ENCODE measurements around the gene PIMREG.

PIMREG gene

DNA sequence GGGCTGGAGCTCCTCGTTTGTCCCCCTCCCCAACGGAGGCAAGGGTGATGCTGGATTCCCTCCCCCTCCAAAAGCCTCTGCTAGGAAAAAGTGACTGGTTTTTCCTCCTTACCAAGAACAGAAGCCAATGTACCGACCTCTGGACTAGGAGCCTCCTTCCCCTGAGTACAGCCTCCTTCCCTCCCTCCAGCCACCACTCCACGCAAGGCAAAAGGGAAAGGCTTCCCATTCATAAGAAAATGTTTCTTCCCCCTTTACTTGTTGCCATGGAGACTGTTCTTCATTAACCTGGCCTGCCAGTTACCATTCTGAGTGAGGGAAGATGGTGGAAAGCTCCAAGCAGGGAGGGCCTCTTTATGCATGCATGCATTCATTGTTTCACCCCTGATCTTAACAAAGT is 4.3 kb upstream of the PIMREG start:
- DNase-seq: no peak

DNA sequence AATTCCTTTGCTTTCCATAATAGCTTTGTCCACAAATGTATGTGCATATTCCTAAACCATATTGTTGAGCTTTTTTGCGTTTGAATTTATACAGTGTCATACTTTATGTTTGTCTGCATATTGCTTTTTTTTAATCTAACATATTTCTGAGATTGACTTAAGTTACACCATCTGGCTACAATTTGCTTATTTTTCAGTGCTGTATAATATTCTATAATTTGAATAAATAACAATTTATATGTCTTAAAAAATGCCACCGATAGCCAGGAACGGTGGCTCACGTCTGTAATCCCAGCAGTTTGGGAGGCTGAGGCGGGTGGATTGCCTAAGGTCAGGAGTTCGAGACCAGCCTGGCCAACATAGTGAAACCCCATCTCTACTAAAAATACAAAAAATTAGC is 1.5 kb upstream of the PIMREG start:
- DNase-seq: no peak

DNA sequence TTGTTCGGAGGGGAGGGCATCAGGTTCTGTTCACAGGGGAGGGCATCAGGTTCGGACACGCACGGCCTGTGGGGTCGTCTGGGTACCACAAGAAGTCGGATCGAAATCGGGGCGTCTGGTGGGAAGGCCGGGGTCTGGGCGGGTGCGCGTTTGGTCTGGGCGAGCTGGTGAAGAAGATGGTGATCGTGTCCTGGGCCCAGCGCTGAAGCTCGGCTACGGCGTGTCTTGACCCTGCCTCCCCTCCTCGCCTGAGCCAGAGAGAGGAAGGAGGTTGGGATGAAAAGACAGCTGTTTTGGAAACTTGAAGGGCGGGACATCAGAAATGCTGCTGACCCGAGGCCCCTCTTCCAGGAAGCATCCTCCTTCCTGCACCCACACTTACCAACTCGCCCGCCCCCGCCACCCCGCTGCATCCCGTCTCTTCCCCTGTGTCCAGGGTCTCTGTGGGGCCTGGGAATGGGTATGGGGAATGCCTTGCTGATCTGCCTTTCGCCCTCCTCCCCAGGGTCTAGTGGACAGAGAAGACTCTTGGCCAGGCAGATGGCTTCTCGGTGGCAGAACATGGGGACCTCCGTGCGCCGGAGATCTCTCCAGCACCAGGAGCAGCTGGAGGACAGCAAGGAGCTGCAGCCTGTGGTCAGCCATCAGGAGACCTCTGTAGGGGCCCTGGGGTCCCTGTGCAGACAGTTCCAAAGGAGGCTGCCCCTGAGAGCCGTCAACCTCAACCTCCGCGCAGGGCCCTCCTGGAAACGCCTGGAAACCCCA is 498 bp downstream of the PIMREG start:
- DNase-seq: no peak

DNA sequence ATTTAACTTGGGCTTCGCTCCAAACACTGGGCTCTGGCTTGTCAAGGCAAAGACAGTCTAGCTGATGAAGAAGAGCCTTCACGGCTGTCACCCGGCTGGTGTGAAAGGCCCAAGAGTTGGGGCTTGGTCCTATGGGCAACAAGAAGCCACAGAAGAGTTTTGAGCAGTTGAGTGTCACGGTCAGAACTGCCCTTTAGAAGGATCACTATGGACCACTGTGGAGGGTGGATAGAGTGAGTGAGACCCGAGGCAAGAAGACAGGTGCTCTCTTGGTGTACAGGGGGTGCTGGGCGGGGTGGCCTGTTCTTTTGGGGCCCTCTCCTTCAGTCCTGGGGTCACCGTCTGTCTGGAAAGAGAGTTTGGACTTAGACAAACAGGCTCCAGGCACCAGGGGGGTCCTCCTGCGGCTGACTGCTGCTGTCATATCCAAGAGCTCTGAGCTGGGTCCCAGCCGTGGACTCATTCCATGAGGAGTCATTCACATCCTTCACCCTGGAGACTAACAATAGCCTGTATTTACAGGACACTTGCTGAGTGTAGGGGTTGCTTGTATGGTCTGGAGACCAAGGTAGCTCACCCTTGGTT is 2.4 kb downstream of the PIMREG start:
- no peak for DNase-seq

DNA sequence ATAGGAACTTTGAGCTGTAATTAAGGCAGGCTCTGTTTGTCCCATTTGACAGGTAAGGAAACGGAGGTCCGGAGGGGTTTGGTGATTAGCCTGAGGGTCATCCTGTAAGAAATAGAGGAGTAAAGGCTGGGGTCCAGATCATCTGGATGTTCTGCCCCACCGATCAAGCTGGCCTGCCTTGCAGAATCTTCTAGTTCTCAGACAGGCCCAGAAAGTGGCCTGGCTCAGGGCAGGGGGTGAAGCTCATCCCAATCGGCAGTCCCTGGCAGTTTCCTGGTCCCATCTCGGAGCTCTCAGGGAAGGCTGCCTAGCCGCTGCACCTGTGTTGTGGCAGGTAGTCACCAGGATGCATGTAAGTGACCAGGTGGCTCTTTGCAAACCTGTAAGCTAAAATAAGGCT is 4.2 kb downstream of the PIMREG start:
- no peak for DNase-seq

DNA sequence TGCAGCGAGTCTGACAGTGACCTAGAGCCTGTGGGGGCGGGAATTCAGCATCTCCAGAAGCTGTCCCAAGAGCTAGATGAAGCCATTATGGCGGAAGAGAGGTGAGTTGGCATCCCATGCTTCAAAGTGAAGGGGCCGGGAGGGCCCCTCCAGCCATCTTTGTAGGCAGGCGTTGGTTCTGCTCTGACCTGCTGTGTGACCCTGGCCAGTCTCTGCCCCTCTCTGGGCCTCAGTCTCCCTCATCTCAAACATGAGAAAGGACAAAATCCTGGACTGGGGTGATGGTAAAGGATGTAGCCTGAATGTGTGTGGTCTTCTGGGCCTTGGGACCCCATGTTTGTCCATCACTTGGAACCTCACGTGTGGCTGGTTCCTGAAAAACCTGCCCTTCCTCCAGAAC is 5.1 kb downstream of the PIMREG start:
- no peak for DNase-seq

DNA sequence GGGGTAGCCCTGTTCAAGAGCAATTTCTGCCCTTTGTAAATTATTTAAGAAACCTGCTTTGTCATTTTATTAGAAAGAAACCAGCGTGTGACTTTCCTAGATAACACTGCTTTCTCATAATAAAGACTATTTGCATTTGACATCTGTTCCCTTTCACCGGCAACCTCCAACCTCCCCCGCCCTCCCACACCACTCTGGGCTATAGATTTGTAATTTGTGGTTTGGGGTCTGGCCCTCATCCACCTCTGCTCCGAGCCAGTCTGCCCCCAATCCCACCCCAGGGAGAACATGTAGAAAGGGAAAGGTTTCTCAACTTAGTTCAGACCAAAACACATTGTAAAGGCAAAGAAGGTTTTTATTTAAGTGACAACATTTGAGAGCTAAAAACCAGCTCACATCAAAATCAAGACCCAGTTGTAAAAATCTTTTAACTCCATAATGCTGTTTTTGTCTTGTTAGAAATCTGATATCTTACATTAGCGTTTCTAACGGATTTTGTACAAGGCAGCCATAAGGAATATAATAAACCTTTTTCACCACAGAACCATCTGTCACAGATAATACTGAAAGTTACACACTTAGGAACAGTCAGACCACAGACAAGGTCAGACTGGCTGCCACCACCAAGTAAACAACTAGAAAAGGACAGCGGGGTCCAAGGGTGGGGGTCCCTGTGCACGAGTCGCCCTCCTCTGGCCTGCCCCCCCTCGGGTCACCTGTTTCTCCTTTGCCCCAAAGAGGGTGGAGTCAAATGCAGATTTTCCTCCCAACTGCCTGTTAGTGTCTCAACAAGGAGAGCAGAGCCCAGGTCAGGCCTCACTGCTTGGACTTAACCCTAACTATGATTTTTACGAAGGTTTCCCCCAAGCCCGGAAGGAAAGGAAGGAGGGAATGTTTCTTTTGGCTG is 6.9 kb downstream of the PIMREG start:
- no peak for DNase-seq

DNA sequence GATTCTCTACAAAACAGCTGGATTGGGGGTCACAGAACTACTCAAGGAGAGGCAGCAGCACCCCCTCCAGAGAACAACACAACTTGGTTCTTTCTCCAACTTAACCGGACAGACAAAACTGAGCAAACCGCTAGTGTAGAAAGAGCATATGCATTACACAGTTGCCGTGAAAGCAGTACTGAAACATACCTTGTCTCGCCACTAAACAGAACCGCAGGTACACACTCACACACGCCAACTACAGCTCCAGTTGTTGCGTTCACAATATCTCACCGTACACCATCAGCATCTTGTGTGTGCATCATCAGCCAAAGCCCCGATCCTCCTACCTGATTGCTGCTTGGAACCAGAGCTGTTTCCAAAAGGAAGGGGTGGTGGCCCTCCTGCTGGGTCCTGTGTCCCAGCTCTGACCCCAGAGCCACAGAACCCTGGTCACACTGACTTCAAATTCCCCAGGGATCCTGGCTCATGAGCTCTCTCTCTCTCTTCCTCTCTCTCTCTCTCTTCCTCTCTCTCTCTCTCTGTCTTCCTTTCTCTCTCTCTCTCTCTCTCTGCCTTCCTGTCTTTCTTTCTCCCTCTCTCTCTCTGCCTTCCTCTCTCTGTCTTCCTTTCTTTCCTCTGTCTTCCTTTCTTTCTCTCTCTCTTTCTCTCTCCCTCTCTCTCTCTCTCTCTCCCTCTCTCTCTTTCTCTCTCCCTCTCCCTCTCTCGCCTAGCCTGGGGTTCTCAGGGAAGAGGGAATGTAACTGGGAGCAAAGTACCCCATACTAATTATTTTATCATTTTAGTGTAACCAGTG is 8.4 kb downstream of the PIMREG start:
- no peak for DNase-seq

DNA sequence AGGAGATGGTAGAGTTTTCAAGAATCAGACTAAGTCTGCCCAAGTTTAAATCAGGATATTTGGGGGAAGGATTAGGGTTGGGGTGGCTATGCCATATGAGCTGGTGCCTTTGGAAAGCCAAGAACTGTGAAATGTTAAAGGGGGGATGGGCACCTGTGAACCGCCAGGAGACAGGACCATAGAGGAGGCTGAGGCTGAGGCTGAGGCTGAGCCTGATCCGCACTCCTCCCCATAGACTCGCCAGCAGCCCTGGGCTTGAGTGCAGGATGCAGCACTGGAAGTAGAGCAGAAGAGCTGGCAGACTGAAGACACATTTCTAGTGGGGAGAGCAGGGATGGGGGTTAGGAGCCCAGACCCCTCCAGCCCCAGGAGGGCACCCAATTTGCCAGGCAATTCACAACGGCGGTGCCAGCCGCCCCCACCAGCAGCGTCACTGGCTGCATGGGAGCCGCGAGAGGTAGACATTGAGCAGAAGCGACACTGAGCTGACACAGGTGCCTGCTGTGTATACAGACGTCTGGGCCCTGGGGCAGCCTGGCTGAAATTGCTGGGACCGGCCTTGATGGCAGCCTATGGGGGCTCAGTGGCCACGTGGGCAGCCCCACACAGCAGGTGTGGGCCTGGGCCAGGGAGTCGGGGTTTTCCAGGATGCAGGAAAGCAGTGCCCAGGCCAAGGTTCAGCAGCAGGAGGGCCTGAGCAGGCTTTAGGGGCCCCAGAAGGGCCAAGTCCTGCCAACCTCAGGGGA is 9.2 kb downstream of the PIMREG start:
- no peak for DNase-seq

DNA sequence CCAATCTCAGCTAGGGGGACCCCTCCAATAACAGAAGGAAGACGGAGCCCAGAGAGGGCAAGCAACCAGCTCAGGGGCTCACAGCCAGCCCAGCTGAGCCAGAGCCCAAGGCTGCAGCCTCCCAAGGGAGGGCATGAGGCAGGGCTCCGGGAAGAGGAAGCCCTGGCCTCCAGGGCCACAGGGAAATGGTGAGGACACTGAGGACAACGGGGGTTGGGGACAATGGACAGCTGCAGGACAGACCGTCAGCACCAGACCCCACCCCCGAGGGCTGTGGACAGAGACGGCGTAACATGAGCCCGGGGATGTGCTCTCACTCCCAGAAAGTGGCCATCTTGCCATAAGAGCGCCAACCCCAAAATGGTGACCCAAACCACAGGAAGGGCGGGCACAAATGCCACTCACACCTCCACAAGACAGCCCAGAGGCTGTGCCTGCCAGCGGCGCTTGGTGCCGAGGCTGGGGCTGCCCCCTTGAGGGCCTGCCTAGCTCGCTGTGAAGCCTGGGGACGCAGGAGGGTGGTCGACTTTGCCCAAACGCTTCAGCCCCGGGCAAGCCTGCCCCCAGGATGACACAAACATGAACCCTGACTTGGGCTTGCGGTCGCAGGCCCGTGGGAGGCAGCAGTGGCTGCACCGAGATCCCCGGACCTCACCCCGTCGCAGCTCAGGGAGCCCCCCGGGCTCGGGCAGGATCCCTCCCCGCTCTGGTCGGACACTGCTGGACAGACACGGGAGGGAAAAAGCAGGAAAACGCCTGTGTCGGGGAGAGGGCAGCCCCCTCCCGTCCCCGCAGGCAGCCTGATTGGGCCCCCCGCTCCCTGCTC is 10.5 kb downstream of the PIMREG start:
- no peak for DNase-seq

DNA sequence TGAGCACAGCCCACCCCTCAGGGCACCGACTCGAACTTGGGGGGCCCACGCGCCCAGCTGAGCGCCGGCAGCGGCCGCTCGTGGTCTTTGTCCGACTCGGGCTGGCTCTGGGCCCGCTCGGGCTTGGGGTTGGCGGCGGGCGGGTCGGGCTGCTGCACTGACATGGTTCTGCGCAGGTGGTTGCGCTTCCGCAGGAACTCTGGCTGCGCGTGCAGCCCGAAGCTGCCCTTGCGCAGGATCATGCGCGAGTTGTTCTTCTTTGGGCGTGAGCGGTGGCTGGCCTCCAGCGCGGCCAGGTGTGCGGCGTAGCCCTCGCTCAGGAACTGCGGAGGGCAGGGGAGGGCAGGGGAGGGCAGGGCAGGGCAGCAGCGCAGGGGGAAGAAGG is 11.1 kb downstream of the PIMREG start:
- DNase-seq: no peak

DNA sequence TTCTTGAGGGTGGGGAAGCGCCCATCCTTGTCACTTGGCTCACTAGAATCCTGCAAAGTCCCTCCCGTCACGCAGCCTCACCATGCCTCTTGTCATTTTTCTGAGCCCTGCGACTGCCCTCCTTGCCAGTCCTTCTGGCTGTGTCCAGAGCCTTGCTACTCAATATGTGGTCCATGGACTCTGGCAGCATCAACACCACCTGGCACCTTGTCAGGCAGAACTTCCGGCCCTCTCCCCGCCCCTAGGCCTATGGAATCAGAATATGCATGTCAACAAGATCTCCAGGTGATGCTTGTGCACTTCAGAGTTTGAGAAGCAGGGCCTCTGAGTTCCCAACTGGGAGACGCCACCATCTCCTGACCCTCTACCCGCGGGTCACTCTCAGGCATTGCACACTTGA is 12.1 kb downstream of the PIMREG start:
- no peak for DNase-seq

DNA sequence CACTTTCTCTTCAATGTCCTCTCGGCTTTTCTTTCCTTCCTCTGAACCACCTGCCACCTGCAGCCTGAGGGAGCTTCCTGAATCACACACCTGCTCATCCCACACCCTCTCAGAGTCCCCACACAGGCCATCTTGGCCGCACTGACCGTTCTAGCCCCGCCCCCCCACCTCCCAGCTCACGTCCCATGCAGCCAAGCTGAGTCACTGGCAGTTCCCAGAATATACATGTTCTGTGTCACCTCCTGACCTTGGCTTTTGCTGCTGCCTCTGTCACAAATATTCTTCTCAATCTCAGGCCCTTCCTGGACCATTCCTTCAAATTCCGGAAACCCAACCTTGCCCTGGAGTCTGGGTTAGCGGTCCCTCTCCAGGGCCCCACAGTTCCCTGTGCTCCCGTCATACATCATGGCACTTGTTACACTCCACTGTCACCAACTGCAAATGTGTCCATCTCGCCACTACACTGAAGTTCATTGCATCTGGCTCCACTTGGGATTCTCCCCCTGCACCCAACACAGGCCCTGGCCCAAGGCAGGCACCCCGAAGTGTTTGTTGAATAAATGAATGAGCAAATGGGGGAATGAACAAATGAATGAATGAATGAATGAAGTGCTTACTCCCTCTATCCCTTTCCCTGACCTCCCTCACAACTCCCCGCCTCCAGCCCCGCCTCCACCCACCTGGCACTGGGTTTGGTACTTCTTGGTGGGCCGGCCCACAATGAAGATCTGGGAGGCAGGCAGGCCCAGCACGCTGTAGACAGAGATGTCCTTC is 12.8 kb downstream of the PIMREG start:
- no peak for DNase-seq

DNA sequence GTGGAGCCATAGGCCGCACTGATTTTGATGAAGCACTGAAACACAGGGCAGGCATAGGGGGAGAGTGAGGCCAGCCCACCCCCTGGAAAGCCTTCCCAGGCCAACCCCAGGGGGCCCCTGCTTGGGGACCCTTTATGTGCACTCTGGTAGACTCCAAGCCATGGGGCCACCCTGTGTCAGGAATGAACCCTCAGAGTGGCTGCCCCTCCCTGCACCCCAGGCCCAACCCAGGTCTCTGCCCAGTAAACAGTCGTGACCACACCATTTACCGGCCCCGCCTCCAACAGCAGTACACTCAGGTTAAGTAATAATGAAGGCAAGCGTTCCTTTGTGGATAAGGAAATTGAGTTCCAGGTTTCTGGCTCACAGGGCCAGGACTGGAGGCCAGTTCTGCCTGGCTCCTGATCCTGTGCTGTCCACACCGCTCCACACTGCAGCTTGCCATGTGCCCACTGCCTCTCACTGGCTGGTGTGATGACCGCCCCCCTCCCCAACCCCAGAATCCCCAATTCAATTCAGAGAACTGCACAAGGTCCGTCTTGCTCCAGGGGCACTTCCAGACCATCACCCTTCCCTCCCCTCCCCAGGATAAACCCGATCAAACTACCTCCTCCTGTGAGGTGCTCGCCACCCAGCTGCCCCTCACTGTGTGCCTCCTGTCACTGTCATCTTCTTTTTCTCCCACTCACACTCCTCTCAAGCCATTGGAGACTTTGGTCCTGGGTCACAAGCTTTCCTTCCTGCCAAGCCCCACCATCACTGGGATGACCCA is 13.6 kb downstream of the PIMREG start:
- DNase-seq: peak; percentile 10

DNA sequence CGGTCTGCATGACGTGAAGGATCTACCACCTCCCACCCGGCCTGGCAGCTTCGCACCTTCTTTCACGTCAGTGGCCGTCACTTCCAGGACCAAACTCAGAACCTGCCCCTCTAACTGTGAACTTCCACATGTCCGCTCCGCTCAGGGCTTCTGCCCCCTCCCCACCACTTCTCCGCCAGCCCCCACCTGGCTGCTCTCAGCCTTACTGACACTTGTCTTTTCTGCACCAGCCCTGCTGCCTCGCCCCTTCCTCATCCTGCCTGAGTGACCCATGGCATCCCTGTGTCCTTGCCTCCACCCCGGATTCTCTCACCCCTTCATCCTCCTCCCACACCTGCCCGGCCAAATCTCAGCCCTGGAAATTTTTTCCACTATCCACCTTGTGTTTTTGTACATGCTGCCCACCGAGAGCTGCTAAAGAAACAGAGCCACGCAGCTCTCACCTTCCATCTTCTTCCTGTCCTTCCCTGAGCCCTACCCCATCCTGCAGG is 14.2 kb downstream of the PIMREG start:
- DNase-seq: no peak

DNA sequence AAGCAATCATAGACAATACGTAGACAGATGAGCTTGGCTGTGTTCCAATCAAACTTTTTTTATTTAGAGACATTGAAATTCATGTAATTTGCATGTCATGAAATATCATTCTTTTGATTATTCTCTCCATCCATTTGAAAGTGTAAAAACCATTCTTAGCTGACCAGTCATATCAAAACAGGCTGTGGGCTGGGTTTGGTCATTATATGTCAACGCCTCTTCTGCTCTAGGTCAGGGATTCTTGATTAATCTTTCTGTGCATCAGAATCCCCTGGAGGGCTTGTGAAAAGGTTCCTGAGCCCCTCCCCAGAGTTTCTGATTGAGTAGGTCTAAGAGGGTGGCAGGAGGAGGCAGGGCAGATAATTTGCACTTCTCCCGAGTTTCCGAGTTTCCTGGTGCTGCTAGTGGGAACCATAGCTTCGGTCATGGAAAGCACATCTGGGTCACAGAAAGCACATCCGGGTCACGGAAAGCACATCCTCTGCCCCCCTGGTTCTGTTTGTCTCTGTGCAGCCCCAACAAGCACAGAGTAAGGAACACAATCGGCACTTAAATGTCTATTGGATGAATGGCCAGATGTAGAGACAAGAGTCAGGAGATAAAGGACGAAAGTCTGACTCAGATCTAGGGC is 16.4 kb downstream of the PIMREG start:
- DNase-seq: no peak

DNA sequence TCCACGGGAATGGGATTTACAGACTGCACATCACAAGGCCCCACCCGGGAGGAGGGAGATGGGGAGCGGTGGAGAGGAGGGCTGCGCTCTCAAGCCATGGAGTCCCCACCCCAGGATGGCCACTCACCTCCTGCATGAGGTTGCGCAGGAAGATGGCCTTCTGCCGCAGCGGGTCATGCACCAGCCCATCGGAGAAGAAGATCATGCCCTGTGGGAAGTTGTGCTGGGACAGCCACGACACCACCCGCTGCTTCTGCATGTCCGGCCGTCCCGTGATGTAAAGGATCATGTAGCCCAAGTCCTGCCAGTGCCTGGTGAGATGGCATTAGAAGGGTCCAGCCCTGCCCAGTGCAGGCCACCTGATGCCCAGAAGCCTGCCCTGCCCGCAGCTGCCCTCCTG is 17.0 kb downstream of the PIMREG start:
- DNase-seq: no peak

DNA sequence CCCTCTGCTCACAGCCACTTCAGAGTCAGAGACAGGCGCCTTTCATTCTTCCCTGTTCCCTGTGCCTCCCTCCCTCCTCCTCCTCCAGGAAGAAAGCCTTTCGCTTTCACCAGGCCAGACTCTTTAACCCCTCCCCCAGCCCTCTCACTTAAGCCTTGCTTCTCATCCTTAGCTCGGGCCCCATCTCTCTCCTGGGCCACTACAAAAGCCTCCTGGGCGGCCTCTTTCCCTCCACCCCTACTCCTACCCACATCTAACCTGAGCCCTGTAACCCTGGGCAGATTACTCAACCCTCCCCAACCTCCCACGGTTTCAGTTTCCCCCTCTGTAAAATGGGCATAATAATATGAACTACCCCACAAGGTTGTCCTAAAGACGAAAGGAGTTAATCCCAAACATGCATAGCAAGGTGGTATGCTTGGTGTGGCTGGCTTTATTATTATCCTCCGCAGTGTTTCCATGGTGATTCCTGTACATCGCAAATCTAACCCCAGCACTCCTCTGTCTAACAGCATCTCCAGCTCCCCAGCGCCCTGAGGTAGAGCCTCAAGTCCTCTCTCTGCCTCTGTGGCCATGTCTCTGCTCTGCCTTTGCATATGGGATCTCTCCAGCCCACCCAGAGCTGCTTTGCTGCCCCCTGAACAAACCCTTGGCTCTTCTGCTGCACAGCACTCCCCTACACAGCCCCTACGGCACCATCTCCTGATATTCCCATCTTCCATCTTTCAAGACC is 17.7 kb downstream of the PIMREG start:
- DNase-seq: no peak

All from NCI-H226 (cell line).